Fibroblast of the aortic adventitia (primary cell): ENCODE measurements around the gene REPIN1. TPM values are rescaled to one million over a fixed set of nuclear protein-coding genes. Genes with fewer than 3 reads are reported as not detected.
A peak's percentile ranks its signal among the peaks of the same experiment; 100 is the strongest.

Source experiments
- DNase-seq: peaks from one replicate; pipeline ENCODE4 v3.0.0-alpha.2; 2010; ENCODE audit warnings: low read depth
- H3K4me3 ChIP-seq: 2 replicates; pipeline ENCODE4 v1.5.1; 2011; ENCODE audit warnings: low read depth, mild to moderate bottlenecking, control low read depth, low read length, moderate library complexity
- CTCF ChIP-seq: IDR thresholded peaks from 2 replicates; pipeline ENCODE4 v1.5.1; 2011; ENCODE audit warnings: mild to moderate bottlenecking, low read length, control low read depth, inconsistent platforms; ENCODE audit not compliant: insufficient read depth
- total RNA-seq: library from RNA; depleted of rRNA; stranded (reverse); fragments of >200 nt; gene quantifications from 2 replicates; pipeline ENCODE4 v1.2.3, GENCODE V29; 2012; ENCODE audit warnings: low replicate concordance

REPIN1 gene
- total RNA-seq, 1 donor: 33.6 TPM

GRCh38 chr7:150346922-150347321 lies 21.7 kb upstream of the REPIN1 start:
- no peak overlapping the region for H3K4me3 ChIP-seq
- TF ChIP-seq CTCF: no peak
- no peak for DNase-seq

- no peak for DNase-seq
- TF ChIP-seq CTCF: no peak
- H3K4me3 ChIP-seq: no peak overlapping the region
Measured at GRCh38 chr7:150351587-150352194, 16.9 kb upstream of the REPIN1 start.

- no peak for TF ChIP-seq CTCF
- H3K4me3 ChIP-seq: no peak overlapping the region
- DNase-seq: no peak
Measured at GRCh38 chr7:150355666-150356059, 13.0 kb upstream of the REPIN1 start.

GRCh38 chr7:150356265-150356897 lies 12.2 kb upstream of the REPIN1 start:
- no peak overlapping the region for H3K4me3 ChIP-seq
- DNase-seq: peak; percentile 59
- TF ChIP-seq CTCF: peak; percentile 76

- no peak for DNase-seq
- TF ChIP-seq CTCF: no peak
- no peak overlapping the region for H3K4me3 ChIP-seq
Measured at GRCh38 chr7:150357270-150357669, 11.4 kb upstream of the REPIN1 start.

GRCh38 chr7:150357771-150358427 lies 10.7 kb upstream of the REPIN1 start:
- DNase-seq: no peak
- H3K4me3 ChIP-seq: no peak overlapping the region
- TF ChIP-seq CTCF: no peak
